Body of pancreas (tissue), 4 donors: ENCODE measurements around the gene WWC2. TPM values are rescaled to one million over a fixed set of nuclear protein-coding genes. Genes with fewer than 3 reads are reported as not detected.

Experiments
- ATAC-seq: fragments of 150-250 bp; one replicate; pipeline ENCODE4 v1.9.1; 2016
- DNase-seq, 4 donors: peaks; one replicate each; pipeline ENCODE4 v3.0.0-alpha.2; 2019
- H3K27ac ChIP-seq, 4 donors: fragments of 200-600 bp; sonication (generic); 1 replicate in 3 of 4; 2 replicates in 1 of 4; pipeline versions ENCODE4 v1.5.1 to v1.6.1; 2016 to 2019; ENCODE audit warnings: mild to moderate bottlenecking in 1 of 4, mixed read lengths in 1 of 4, moderate library complexity in 1 of 4
- H3K27me3 ChIP-seq, 2 donors: fragments of 200-600 bp; sonication (generic); one replicate each; pipeline ENCODE4 v1.6.0; 2016; ENCODE audit warnings: mild to moderate bottlenecking in 1 of 2
- H3K36me3 ChIP-seq, 2 donors: fragments of 200-600 bp; sonication (generic); replicated peaks in 1 of 2; 2 replicates each; pipeline ENCODE4 v1.5.1; 2016; ENCODE audit warnings: low read depth in 2 of 2; ENCODE audit not compliant: insufficient read depth in 1 of 2
- H3K4me1 ChIP-seq: fragments of 200-600 bp; sonication (generic); one replicate; pipeline ENCODE4 v1.6.0; 2016
- H3K4me3 ChIP-seq, 2 donors: fragments of 200-600 bp; sonication (generic); 1 replicate in 1 of 2; 2 replicates in 1 of 2; pipeline ENCODE4 v1.5.1; 2016 to 2019
- H3K9me3 ChIP-seq, 3 donors: fragments of 200-600 bp; sonication (generic); 1 replicate in 2 of 3; 2 replicates in 1 of 3; pipeline ENCODE4 v1.5.1; 2016
- CTCF ChIP-seq, 7 experiments: fragments of 450-650 bp in 4 of 7; fragments of 200-600 bp in 3 of 7; sonication (generic) in 3 of 7; IDR thresholded peaks; one replicate each; pipeline ENCODE4 v1.5.1; 2016 to 2019; ENCODE audit warnings: antibody characterized with exemption in 7 of 7
- POLR2A ChIP-seq, 3 donors: fragments of 450-650 bp; IDR thresholded peaks; one replicate each; pipeline ENCODE4 v1.6.1; 2016; ENCODE audit warnings: antibody characterized with exemption in 3 of 3, mild to moderate bottlenecking in 2 of 3
- WGBS, 2 donors: methylation state at CpG; one replicate each; pipeline ENCODE4 v1.1.5; 2017; 5-methylcytosine and 5-hydroxymethylcytosine counted together
- intact Hi-C: fragments of 100-400 bp; cut with DNase I; formaldehyde crosslinking; loops from one replicate; pipeline ENCODE4 v1.15.1; 2023
- total RNA-seq, 2 donors: library from RNA; depleted of rRNA; stranded (reverse); fragments of >200 nt; gene quantifications; one replicate each; pipeline ENCODE4 v1.1.0, GENCODE V29; 2016

WWC2 gene
- total RNA-seq, 2 donors from 2014 or later: 24.4 to 30.3 TPM

DNA sequence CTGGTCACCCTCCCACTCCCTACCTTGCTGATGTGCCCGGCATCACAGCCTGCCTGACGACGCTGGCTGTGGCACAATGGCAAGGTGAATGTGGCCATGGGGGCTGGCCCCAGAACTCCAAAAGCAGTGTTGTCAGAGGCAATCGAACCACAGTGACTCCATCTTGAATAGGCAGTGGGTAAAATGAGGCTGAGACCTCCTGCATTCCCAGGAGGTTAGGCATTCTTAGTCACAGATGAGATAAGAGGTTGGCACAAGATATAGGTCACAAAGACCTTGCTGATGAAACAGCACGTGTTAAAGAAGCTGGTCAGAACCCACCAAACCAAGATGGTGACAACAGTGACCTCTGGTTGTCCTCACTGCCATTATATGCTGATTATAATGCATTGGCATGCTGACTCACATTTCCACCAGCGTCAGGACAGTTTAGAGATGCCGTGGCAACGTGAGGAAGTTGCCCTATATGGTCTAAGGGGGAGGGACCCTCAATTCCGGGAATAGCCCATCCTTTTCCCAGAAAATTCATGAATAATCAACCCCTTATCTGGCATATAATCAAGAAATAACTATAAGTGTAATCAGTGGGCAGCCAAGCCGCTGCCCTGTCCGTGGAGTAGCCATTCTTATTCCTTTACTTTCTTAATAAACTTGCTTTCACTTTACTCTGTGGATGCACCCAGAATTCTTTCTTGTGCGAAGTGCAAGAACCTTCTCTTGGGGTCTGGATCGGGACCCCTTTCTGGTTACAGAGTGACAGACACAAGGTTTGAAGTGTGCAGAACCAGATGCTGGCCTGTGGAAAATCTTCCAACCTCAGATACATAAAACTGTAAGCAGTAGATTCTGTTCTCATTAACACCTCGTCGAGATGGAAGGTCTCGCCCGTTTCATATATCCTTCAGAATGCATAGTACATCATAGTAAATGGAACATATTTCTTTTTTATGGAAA, 249.9 kb downstream of the WWC2 start:
- intact Hi-C loops: no loop called here
- no peaks in the 10 kb centered on the region for H3K27me3 ChIP-seq
- no peak overlapping the region for H3K4me3 ChIP-seq
- 68 to 75% methylated on average over 16 to 17 of the region's 17 CpGs for WGBS, 2 donors
- no peak for TF ChIP-seq POLR2A (IDR thresholded peaks at IDR 0.05)
- TF ChIP-seq CTCF (IDR thresholded peaks at IDR 0.05): no peak
- H3K4me1 ChIP-seq: no peaks in the 10 kb centered on the region
- H3K27ac ChIP-seq: no peak overlapping the region
- H3K36me3 ChIP-seq: no peaks in the 10 kb centered on the region
- H3K9me3 ChIP-seq: no peaks in the 10 kb centered on the region
- ATAC-seq (no peak), DNase-seq (peak in 1 of 4 donors; percentile 40)

DNA sequence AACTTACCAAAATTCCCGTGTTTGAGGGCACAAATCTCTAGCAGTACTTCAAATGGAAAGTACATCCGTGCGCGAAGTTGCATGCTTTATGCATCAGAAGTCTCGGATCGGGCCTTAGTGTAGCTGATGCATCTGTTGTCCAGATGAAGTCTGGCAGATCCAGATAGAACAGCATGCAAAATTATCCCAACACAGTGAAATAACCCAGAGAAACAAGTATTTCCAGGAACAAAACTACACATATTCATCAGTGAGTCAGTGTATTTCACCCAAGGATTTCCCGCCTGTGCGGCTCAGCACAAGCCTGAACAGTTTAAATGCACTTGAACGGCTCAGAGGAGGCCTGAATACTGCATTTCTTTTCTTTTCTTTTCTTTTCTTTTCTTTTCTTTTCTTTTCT, 250.6 kb downstream of the WWC2 start:
- Histone ChIP-seq H3K4me3 (no peak overlapping the region), H3K4me1 (no peaks in the 10 kb centered on the region), H3K36me3 (no peaks in the 10 kb centered on the region), H3K9me3 (no peaks in the 10 kb centered on the region), H3K27ac (no peak overlapping the region), H3K27me3 (no peaks in the 10 kb centered on the region)
- WGBS, 2 donors: 85 to 87% methylated on average over 9 of the region's 9 CpGs
- no peak for TF ChIP-seq POLR2A (IDR thresholded peaks at IDR 0.05)
- no peak for DNase-seq
- ATAC-seq: no peak
- intact Hi-C loops: no loop called here

DNA sequence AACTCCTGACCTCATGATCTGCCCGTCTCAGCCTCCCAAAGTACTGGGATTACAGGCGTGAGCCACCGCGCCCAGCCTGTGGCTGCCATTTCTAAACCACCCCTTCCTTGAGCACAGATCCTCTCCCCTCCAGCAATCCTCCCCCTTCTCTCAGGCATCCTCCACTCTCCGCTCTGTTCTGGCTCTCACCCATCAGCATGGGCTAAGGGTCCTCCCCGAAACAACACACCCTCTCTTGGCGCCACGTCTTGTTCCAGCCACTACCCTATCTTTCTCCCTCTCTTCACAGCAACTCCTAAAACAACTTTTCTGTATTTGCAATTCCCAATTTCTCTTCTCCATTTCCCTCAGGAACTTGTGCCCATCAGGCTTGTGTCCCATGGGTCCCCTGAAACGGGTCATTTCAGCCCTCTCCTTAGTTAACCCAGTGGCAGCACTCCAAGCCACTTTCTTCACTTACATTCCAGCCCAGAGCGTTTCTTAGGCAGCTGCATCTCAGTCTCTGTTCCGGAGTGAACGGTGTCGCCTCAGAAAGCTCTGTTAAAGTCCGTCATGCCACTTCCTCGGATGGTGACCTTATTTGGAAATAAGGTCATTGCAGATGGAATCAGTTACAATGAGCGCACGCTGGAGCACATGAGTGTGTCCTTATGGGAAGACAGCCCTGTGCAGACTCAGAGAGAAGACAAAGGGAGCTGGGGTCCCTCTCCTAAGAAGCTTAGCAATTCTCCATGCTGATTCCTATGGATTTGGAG, 251.4 kb downstream of the WWC2 start:
- Histone ChIP-seq H3K36me3 (no peaks in the 10 kb centered on the region), H3K4me1 (no peaks in the 10 kb centered on the region), H3K27ac (no peak overlapping the region), H3K9me3 (no peaks in the 10 kb centered on the region), H3K4me3 (no peak overlapping the region), H3K27me3 (no peaks in the 10 kb centered on the region)
- 79 to 80% methylated on average over 17 of the region's 17 CpGs for whole genome bisulfite sequencing, 2 donors
- DNase-seq (no peak), ATAC-seq (no peak)
- intact Hi-C loops: no loop called here
- TF ChIP-seq CTCF (IDR thresholded peaks at IDR 0.05): no peak
- no peak for TF ChIP-seq POLR2A (IDR thresholded peaks at IDR 0.05)

GRCh38 chr4:183352546-183352945, 253.5 kb downstream of the WWC2 start:
- Histone ChIP-seq H3K27ac (no peak overlapping the region), H3K9me3 (no peaks in the 10 kb centered on the region), H3K27me3 (no peaks in the 10 kb centered on the region), H3K4me3 (no peak overlapping the region), H3K36me3 (no peaks in the 10 kb centered on the region), H3K4me1 (peaks cover 5% of the 10 kb centered on the region)
- ATAC-seq (no peak), DNase-seq (no peak)
- intact Hi-C loops: no loop called here
- TF ChIP-seq CTCF (IDR thresholded peaks at IDR 0.05) (no peak), POLR2A (IDR thresholded peaks at IDR 0.05) (no peak)
- WGBS, 2 donors: 88 to 89% methylated on average over 5 of the region's 5 CpGs

GRCh38 chr4:183353557-183353956, 254.5 kb downstream of the WWC2 start:
- ATAC-seq: no peak
- 93% methylated on average over 8 of the region's 8 CpGs for WGBS, 2 donors
- Histone ChIP-seq H3K27me3 (no peaks in the 10 kb centered on the region), H3K27ac (no peak overlapping the region), H3K36me3 (no peaks in the 10 kb centered on the region), H3K9me3 (no peaks in the 10 kb centered on the region), H3K4me1 (peaks cover 5% of the 10 kb centered on the region), H3K4me3 (no peak overlapping the region)
- intact Hi-C loops: no loop called here
- DNase-seq: no peak
- TF ChIP-seq POLR2A (IDR thresholded peaks at IDR 0.05): no peak
- TF ChIP-seq CTCF (IDR thresholded peaks at IDR 0.05): no peak
